Tibial artery (tissue), 4 donors: Measurements from ENCODE around the gene ULK4.

Source experiments
- DNase-seq, 2 donors: peaks; one replicate each; pipeline ENCODE4 v3.0.0-alpha.2; 2019
- H3K27ac ChIP-seq, 2 donors: fragments of 200-600 bp; sonication (generic) in 1 of 2; 1 replicate in 1 of 2; 2 replicates in 1 of 2; pipeline ENCODE4 v1.5.1; 2018 to 2019; ENCODE audit warnings: mild to moderate bottlenecking in 1 of 2
- H3K27me3 ChIP-seq, 2 donors: fragments of 200-600 bp; sonication (generic) in 1 of 2; one replicate each; pipeline versions ENCODE4 v1.5.1 to v1.6.0; 2016 to 2019
- H3K36me3 ChIP-seq, 3 donors: fragments of 200-600 bp; sonication (generic) in 2 of 3; one replicate each; pipeline ENCODE4 v1.5.1; 2016 to 2019; ENCODE audit warnings: mild to moderate bottlenecking in 2 of 3
- H3K4me1 ChIP-seq, 4 donors: fragments of 200-600 bp; sonication (generic) in 2 of 4; 1 replicate in 3 of 4; 2 replicates in 1 of 4; pipeline ENCODE4 v1.5.1; 2016 to 2019
- H3K4me3 ChIP-seq, 2 donors: fragments of 200-600 bp; sonication (generic) in 1 of 2; 1 replicate in 1 of 2; 2 replicates in 1 of 2; pipeline ENCODE4 v1.5.1; 2018 to 2019; ENCODE audit warnings: mild to moderate bottlenecking in 2 of 2
- H3K9me3 ChIP-seq, 3 donors: fragments of 200-600 bp; sonication (generic) in 1 of 3; one replicate each; pipeline ENCODE4 v1.5.1; 2016 to 2019
- intact Hi-C: fragments of 100-400 bp; cut with DNase I; formaldehyde crosslinking; loops from one replicate; pipeline ENCODE4 v1.15.0; 2023; ENCODE audit warnings: low total_unique reads
- TF ChIP-seq, protein P1 (sequence below), 2 experiments: fragments of 200-600 bp in 1 of 2; fragments of 450-650 bp in 1 of 2; IDR thresholded peaks; one replicate each; pipeline ENCODE4 v1.5.1; 2017 to 2019; ENCODE audit warnings: antibody characterized with exemption in 2 of 2, mild to moderate bottlenecking in 1 of 2, moderate library complexity in 1 of 2

The ULK4 gene

DNA sequence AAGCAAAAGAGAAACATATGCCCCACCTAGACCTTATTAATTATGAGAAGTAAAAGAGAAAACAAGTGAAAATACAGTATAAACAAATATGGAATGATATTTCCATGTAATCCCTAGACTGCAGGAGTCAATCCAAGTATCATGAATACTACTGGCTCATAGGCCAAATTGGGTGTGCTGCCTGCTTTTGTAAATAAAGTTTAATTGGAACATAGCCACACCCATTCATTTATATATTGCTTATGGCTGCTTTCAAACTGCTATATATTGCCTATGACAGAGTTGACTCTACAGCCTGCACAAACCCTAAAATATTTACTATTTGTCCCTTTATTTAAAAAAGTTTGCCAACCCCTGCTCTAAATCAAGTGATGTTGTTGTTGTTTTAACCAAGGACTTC, 5.3 kb downstream of the ULK4 start:
- H3K4me3 ChIP-seq = no peak overlapping the region
- no peaks in the 10 kb centered on the region for H3K9me3 ChIP-seq
- H3K4me1 ChIP-seq = peaks cover 0 to 11% (median 3%) of the 10 kb centered on the region in 4 donors
- TF ChIP-seq, protein P1, sequence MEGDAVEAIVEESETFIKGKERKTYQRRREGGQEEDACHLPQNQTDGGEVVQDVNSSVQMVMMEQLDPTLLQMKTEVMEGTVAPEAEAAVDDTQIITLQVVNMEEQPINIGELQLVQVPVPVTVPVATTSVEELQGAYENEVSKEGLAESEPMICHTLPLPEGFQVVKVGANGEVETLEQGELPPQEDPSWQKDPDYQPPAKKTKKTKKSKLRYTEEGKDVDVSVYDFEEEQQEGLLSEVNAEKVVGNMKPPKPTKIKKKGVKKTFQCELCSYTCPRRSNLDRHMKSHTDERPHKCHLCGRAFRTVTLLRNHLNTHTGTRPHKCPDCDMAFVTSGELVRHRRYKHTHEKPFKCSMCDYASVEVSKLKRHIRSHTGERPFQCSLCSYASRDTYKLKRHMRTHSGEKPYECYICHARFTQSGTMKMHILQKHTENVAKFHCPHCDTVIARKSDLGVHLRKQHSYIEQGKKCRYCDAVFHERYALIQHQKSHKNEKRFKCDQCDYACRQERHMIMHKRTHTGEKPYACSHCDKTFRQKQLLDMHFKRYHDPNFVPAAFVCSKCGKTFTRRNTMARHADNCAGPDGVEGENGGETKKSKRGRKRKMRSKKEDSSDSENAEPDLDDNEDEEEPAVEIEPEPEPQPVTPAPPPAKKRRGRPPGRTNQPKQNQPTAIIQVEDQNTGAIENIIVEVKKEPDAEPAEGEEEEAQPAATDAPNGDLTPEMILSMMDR (IDR thresholded peaks at IDR 0.05) = no peak
- intact Hi-C loops = no loop called here
- H3K36me3 ChIP-seq = peaks cover 0 to 13% (median 0%) of the 10 kb centered on the region in 3 donors
- DNase-seq = no peak
- no peak overlapping the region for H3K27ac ChIP-seq
- no peaks in the 10 kb centered on the region for H3K27me3 ChIP-seq

DNA sequence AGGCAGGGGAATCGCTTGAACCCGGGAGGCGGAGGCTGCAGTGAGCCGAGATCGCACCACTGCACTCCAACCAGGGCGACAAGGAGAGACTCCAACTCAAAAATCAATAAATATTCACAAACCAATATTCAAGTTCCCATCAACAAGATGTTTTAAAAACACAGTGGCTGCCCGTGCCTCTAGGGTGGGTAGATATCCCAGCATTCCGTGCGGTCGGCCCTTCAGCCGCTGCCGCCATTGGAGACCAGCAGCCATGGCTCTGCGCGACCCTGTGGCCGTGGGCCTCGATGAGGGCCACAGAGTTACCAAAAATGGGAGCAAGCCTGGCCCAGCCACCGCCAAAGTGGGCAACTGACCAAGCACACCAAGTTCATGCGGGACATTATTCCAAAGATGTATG, 6.7 kb downstream of the ULK4 start:
- Histone ChIP-seq H3K36me3 (peaks cover 0 to 13% (median 0%) of the 10 kb centered on the region in 3 donors), H3K4me3 (no peak overlapping the region), H3K27ac (no peak overlapping the region), H3K27me3 (no peaks in the 10 kb centered on the region), H3K4me1 (peaks cover 0 to under 1% (median 0%) of the 10 kb centered on the region in 4 donors), H3K9me3 (no peaks in the 10 kb centered on the region)
- intact Hi-C loops = no loop called here
- no peak for DNase-seq
- TF ChIP-seq, protein P1 (IDR thresholded peaks at IDR 0.05) = no peak

- TF ChIP-seq, protein P1 (IDR thresholded peaks at IDR 0.05) = no peak
- intact Hi-C loops = no loop called here
- no peak for DNase-seq
Observed at GRCh38 chr3:41943311-41943843, 18.5 kb downstream of the ULK4 start.

GRCh38 chr3:41940393-41940792, 21.5 kb downstream of the ULK4 start:
- Histone ChIP-seq H3K27ac (no peak overlapping the region), H3K9me3 (no peaks in the 10 kb centered on the region), H3K4me1 (no peaks in the 10 kb centered on the region), H3K4me3 (no peak overlapping the region), H3K36me3 (no peaks in the 10 kb centered on the region), H3K27me3 (no peaks in the 10 kb centered on the region)
- intact Hi-C loops = no loop called here
- DNase-seq = no peak
- TF ChIP-seq, protein P1 (IDR thresholded peaks at IDR 0.05) = no peak

More at GRCh38 chr3:41943311-41943843, 18.5 kb downstream of the ULK4 start:
- H3K27ac ChIP-seq = no peak overlapping the region
- H3K36me3 ChIP-seq = peaks cover 0 to 5% (median 4%) of the 10 kb centered on the region in 3 donors
- H3K27me3 ChIP-seq = no peaks in the 10 kb centered on the region
- no peaks in the 10 kb centered on the region for H3K9me3 ChIP-seq
- no peaks in the 10 kb centered on the region for H3K4me1 ChIP-seq
- no peak overlapping the region for H3K4me3 ChIP-seq

DNA sequence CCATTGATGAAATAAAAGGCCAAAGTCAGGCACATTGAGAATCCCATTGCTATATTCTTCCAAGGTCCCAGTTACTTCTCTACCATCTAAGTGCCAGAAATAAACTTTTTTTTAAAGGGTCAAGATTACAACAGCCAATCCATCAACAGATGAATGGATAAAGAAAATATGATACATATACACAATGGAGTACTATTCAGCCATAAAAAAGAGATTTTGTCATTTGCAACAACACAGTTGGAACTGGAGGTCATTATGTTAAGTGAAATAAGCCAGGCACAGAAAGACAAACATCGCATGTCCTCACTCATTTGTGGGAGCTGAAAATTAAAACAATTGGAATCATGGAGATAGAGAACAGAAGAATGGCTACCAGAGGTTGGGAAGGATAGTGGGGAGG, 25.5 kb downstream of the ULK4 start:
- H3K36me3 ChIP-seq = peaks cover 0 to 3% (median 0%) of the 10 kb centered on the region in 3 donors
- no peaks in the 10 kb centered on the region for H3K4me1 ChIP-seq
- H3K9me3 ChIP-seq = no peaks in the 10 kb centered on the region
- no peak for DNase-seq
- TF ChIP-seq, protein P1 (IDR thresholded peaks at IDR 0.05) = no peak
- intact Hi-C loops = no loop called here
- no peak overlapping the region for H3K27ac ChIP-seq
- no peaks in the 10 kb centered on the region for H3K27me3 ChIP-seq
- H3K4me3 ChIP-seq = no peak overlapping the region
